ENCODE results near the gene LRBA. TPM values are rescaled to one million over a fixed set of nuclear protein-coding genes. Genes with fewer than 3 reads are reported as not detected.

The LRBA gene
- total and polyA plus RNA-seq, 9 of the 15 experiments (the other 6 are each of a cell fraction or from before 2014, with no cell fraction given) = 24.2 to 88.7 (median 59.7) TPM

DNA sequence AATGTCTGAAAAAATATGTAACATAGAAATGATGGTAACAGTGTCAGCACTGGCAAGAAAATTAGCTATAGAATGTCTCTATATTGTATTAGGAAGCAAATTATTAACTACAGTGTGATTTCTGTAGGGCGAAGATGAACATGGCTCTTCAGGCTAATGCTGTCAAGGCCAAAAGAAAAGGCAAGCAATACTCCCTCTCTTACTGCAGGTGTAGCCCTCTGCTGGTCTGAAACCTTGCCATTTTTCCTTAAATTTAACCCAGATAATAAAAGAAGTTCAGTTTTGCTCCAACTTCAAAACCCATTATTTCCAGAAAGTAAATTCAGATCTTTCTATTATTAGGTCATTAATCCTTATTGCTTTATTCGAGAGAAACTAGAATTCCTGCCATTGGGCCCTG is 215.9 kb downstream of the LRBA start (continued):
- TF ChIP-seq SPI1 (IDR thresholded peaks at IDR 0.05; ENCODE audit: borderline replicate concordance, low read depth, low read length) (no peak), CBX3 (IDR thresholded peaks at IDR 0.05; ENCODE audit: borderline replicate concordance in 1 of 2, low read length in 2 of 2) (no peak), HNRNPL (IDR thresholded peaks at IDR 0.05; ENCODE audit: low read depth, low read length) (no peak), ZNF311 (CRISPR knock-in tag; IDR thresholded peaks at IDR 0.05) (no peak), ZNF717 (CRISPR knock-in tag; IDR thresholded peaks at IDR 0.05) (no peak), POLR2AphosphoS2 (IDR thresholded peaks at IDR 0.05; ENCODE audit: low read length) (no peak), HMG20B (CRISPR knock-in tag; IDR thresholded peaks at IDR 0.05) (no peak), LEF1 (IDR thresholded peaks at IDR 0.05) (no peak)
- TF ChIP-seq, protein P1, sequence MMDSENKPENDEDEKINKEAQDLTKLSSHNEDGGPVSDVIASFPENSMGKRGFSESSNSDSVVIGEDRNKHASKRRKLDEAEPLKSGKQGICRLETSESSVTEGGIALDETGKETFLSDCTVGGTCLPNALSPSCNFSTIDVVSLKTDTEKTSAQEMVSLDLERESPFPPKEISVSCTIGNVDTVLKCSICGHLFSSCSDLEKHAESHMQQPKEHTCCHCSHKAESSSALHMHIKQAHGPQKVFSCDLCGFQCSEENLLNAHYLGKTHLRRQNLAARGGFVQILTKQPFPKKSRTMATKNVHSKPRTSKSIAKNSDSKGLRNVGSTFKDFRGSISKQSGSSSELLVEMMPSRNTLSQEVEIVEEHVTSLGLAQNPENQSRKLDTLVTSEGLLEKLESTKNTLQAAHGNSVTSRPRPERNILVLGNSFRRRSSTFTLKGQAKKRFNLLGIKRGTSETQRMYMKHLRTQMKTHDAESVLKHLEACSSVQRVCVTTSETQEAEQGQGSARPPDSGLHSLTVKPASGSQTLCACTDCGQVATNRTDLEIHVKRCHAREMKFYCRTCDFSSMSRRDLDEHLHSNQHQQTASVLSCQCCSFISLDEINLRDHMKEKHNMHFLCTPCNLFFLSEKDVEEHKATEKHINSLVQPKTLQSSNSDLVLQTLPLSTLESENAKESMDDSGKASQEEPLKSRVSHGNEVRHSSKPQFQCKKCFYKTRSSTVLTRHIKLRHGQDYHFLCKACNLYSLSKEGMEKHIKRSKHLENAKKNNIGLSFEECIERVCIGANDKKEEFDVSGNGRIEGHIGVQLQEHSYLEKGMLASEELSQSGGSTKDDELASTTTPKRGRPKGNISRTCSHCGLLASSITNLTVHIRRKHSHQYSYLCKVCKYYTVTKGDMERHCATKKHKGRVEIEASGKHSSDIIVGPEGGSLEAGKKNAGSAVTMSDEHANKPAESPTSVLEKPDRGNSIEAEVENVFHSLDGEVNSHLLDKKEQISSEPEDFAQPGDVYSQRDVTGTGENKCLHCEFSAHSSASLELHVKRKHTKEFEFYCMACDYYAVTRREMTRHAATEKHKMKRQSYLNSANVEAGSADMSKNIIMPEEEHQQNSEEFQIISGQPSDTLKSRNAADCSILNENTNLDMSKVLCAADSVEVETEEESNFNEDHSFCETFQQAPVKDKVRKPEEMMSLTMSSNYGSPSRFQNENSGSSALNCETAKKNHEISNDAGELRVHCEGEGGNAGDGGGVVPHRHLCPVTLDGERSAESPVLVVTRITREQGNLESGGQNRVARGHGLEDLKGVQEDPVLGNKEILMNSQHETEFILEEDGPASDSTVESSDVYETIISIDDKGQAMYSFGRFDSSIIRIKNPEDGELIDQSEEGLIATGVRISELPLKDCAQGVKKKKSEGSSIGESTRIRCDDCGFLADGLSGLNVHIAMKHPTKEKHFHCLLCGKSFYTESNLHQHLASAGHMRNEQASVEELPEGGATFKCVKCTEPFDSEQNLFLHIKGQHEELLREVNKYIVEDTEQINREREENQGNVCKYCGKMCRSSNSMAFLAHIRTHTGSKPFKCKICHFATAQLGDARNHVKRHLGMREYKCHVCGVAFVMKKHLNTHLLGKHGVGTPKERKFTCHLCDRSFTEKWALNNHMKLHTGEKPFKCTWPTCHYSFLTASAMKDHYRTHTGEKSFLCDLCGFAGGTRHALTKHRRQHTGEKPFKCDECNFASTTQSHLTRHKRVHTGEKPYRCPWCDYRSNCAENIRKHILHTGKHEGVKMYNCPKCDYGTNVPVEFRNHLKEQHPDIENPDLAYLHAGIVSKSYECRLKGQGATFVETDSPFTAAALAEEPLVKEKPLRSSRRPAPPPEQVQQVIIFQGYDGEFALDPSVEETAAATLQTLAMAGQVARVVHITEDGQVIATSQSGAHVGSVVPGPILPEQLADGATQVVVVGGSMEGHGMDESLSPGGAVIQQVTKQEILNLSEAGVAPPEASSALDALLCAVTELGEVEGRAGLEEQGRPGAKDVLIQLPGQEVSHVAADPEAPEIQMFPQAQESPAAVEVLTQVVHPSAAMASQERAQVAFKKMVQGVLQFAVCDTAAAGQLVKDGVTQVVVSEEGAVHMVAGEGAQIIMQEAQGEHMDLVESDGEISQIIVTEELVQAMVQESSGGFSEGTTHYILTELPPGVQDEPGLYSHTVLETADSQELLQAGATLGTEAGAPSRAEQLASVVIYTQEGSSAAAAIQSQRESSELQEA (IDR thresholded peaks at IDR 0.05; ENCODE audit: low read depth) = no peak

Data from K562 (cell line).